ENCODE measurements around the gene NKX3-2.
"Not testable (repeated sequence)": the region's sequence is repeated elsewhere in the genome, so short reads cannot be mapped to it uniquely, and the experiment has no call there.

NKX3-2 gene

GRCh38 chr4:13543839-13544605, at the start of gene NKX3-2:
TSS of gene NKX3-2 (minus strand) at chr4:13544508. CDS start at chr4:13544414, 94 bp downstream.
- no peak for DNase-seq (ENCODE audit: low read depth in 2 of 2)

- DNase-seq (ENCODE audit: low read depth in 2 of 2): no peak
These were observed 47.9 kb upstream of the NKX3-2 start for GRCh38 chr4:13592220-13592619.

- DNase-seq (ENCODE audit: low read depth in 2 of 2): no peak
These were observed 46.5 kb upstream of the NKX3-2 start for GRCh38 chr4:13590766-13591165.

- no peak for DNase-seq (ENCODE audit: low read depth in 2 of 2)
These were observed 44.6 kb upstream of the NKX3-2 start for GRCh38 chr4:13588954-13589353.

GRCh38 chr4:13584481-13584880, 40.2 kb upstream of the NKX3-2 start:
- no peak for DNase-seq (ENCODE audit: low read depth in 2 of 2)

GRCh38 chr4:13580036-13580435, 35.7 kb upstream of the NKX3-2 start:
- DNase-seq (ENCODE audit: low read depth in 2 of 2): no peak

- DNase-seq (ENCODE audit: low read depth in 2 of 2): no peak
These were observed 33.4 kb upstream of the NKX3-2 start for GRCh38 chr4:13577660-13578059.

GRCh38 chr4:13570916-13571315, 26.6 kb upstream of the NKX3-2 start:
- DNase-seq (ENCODE audit: low read depth in 2 of 2): no peak

- DNase-seq (ENCODE audit: low read depth in 2 of 2): no peak
These were observed 22.8 kb upstream of the NKX3-2 start for GRCh38 chr4:13567125-13567524.

- DNase-seq (ENCODE audit: low read depth in 2 of 2): no peak
These were observed 18.6 kb upstream of the NKX3-2 start for GRCh38 chr4:13562876-13563275.

- DNase-seq (ENCODE audit: low read depth in 2 of 2): no peak
These were observed 17.4 kb upstream of the NKX3-2 start for GRCh38 chr4:13561673-13562072.

- not testable (repeated sequence) for DNase-seq (ENCODE audit: low read depth in 2 of 2)
These were observed 15.8 kb upstream of the NKX3-2 start for GRCh38 chr4:13560111-13560510.

- DNase-seq (ENCODE audit: low read depth in 2 of 2): no peak
These were observed 15.1 kb upstream of the NKX3-2 start for GRCh38 chr4:13559413-13559812.

- DNase-seq (ENCODE audit: low read depth in 2 of 2): no peak
These were observed 14.6 kb upstream of the NKX3-2 start for GRCh38 chr4:13558881-13559280.

GRCh38 chr4:13555325-13555724, 11.0 kb upstream of the NKX3-2 start:
- no peak for DNase-seq (ENCODE audit: low read depth in 2 of 2)

GRCh38 chr4:13553081-13553480, 8.8 kb upstream of the NKX3-2 start:
- DNase-seq (ENCODE audit: low read depth in 2 of 2): no peak

GRCh38 chr4:13548984-13549546, 4.8 kb upstream of the NKX3-2 start:
- peak; percentile 53 to 66 for DNase-seq (ENCODE audit: low read depth in 2 of 2)

- no peak for DNase-seq (ENCODE audit: low read depth in 2 of 2)
These were observed 4.0 kb upstream of the NKX3-2 start for GRCh38 chr4:13548059-13548983.

GRCh38 chr4:13547485-13548041, 3.3 kb upstream of the NKX3-2 start:
- DNase-seq (ENCODE audit: low read depth in 2 of 2): no peak

GRCh38 chr4:13546941-13547484, 2.7 kb upstream of the NKX3-2 start:
- DNase-seq (ENCODE audit: low read depth in 2 of 2): no peak

GRCh38 chr4:13546142-13546940, 2.0 kb upstream of the NKX3-2 start:
- no peak for DNase-seq (ENCODE audit: low read depth in 2 of 2)
